ENCODE results near the gene ASPHD2. TPM values are rescaled to one million over a fixed set of nuclear protein-coding genes. Genes with fewer than 3 reads are reported as not detected.

ASPHD2 gene
- total and polyA plus RNA-seq, 10 of the 15 experiments (the other 5 are each of a cell fraction or from before 2014, with no cell fraction given), result 1.6 to 10.6 (median 5.2) TPM

DNA sequence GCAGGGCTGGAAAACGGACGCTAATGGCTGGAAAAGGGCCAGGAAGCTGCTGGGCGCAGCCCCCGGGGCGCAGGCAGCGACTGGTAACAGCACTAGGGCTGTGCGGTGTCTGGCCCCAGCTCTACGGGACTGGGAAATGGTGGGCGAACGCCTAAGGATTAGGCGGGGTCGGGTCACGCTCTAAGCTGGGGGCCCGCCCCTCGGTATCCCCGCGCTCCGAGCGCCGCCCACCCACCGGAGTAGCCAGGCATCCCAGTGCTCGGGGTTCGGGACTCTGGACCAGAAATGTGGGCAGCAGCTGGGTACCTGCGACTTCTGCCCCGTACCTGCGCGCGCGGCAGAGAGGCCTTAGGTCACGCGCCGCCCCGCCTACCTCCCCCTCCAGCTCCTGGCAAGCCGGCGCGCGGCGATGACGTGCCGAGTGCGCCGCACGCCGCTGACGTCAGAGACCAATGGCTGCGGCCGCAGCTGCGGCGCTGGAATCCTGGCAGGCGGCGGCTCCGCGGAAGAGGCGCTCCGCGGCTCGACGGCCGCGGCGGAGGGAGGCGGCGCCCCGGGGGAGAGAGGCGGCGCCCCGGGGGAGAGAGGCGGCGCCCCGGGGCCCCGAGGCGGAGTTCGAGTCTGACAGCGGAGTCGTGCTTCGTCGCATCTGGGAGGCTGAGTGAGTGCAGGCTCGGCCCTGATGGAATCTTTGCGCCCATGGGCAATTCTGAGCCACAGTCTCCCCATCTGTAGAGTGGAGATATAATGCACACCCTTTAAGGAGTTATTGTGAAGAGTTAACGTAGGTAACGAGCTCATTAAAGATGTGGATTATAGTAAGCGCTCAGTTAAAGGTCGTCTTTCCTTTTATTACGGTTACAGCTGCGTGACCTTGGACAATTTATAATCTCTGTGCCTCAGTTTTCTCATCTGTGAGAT, 54.6 kb downstream of the ASPHD2 start, which contains the start of the genes HPS4 and SRRD (continued):
- TF ChIP-seq, protein P1, sequence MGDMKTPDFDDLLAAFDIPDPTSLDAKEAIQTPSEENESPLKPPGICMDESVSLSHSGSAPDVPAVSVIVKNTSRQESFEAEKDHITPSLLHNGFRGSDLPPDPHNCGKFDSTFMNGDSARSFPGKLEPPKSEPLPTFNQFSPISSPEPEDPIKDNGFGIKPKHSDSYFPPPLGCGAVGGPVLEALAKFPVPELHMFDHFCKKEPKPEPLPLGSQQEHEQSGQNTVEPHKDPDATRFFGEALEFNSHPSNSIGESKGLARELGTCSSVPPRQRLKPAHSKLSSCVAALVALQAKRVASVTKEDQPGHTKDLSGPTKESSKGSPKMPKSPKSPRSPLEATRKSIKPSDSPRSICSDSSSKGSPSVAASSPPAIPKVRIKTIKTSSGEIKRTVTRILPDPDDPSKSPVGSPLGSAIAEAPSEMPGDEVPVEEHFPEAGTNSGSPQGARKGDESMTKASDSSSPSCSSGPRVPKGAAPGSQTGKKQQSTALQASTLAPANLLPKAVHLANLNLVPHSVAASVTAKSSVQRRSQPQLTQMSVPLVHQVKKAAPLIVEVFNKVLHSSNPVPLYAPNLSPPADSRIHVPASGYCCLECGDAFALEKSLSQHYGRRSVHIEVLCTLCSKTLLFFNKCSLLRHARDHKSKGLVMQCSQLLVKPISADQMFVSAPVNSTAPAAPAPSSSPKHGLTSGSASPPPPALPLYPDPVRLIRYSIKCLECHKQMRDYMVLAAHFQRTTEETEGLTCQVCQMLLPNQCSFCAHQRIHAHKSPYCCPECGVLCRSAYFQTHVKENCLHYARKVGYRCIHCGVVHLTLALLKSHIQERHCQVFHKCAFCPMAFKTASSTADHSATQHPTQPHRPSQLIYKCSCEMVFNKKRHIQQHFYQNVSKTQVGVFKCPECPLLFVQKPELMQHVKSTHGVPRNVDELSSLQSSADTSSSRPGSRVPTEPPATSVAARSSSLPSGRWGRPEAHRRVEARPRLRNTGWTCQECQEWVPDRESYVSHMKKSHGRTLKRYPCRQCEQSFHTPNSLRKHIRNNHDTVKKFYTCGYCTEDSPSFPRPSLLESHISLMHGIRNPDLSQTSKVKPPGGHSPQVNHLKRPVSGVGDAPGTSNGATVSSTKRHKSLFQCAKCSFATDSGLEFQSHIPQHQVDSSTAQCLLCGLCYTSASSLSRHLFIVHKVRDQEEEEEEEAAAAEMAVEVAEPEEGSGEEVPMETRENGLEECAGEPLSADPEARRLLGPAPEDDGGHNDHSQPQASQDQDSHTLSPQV (IDR thresholded peaks at IDR 0.05), result peak; percentile 41; the same call in 1 of the 2 replicates
- no peak for TF ChIP-seq TBL1XR1 (IDR thresholded peaks at IDR 0.05; ENCODE audit: low read depth, low read length)
- TF ChIP-seq MXI1 (IDR thresholded peaks at IDR 0.05; ENCODE audit: low read depth, low read length), result peak; percentile 84; the same call in 1 of the 2 replicates
- TF ChIP-seq ESRRA (IDR thresholded peaks at IDR 0.05; ENCODE audit: low read length), result peak; percentile 78
- peak; percentile 100 for TF ChIP-seq CREB1 (IDR thresholded peaks at IDR 0.05; ENCODE audit: low read depth)
- TF ChIP-seq ZNF274 (IDR thresholded peaks at IDR 0.05; ENCODE audit: insufficient read depth, insufficient read length), result no peak
- TF ChIP-seq IKZF1 (conservative IDR thresholded peaks at IDR 0.05), result peak; percentile 93
- no peak for TF ChIP-seq RAD21 (IDR thresholded peaks at IDR 0.05; ENCODE audit: insufficient read depth, low read depth, low read length)
- TF ChIP-seq EP300 (IDR thresholded peaks at IDR 0.05; ENCODE audit: borderline replicate concordance in 1 of 2, control insufficient read depth in 1 of 2, low read depth in 2 of 2, low read length in 2 of 2), result peak; percentile 12 to 19; a peak in 1 of 4 replicates
- 0 out of 3 replicates have a peak, but pooled peaks of 1 of the 2 experiments have one; percentile 9 for TF ChIP-seq EGR1 (IDR thresholded peaks at IDR 0.05; ENCODE audit: borderline replicate concordance in 1 of 2, low read depth in 2 of 2, low read length in 2 of 2)
- TF ChIP-seq RFX5 (IDR thresholded peaks at IDR 0.05; ENCODE audit: low read depth, low read length), result no peak
- peak; percentile 52; the same call in 1 of the 2 replicates for TF ChIP-seq PML (IDR thresholded peaks at IDR 0.05; ENCODE audit: low read length)
- TF ChIP-seq POLR2A (IDR thresholded peaks at IDR 0.05; ENCODE audit: low read depth, low read length), result peak; percentile 95
- peak; percentile 83 for TF ChIP-seq RUNX3 (IDR thresholded peaks at IDR 0.05; ENCODE audit: low read length)
- TF ChIP-seq, protein P2, sequence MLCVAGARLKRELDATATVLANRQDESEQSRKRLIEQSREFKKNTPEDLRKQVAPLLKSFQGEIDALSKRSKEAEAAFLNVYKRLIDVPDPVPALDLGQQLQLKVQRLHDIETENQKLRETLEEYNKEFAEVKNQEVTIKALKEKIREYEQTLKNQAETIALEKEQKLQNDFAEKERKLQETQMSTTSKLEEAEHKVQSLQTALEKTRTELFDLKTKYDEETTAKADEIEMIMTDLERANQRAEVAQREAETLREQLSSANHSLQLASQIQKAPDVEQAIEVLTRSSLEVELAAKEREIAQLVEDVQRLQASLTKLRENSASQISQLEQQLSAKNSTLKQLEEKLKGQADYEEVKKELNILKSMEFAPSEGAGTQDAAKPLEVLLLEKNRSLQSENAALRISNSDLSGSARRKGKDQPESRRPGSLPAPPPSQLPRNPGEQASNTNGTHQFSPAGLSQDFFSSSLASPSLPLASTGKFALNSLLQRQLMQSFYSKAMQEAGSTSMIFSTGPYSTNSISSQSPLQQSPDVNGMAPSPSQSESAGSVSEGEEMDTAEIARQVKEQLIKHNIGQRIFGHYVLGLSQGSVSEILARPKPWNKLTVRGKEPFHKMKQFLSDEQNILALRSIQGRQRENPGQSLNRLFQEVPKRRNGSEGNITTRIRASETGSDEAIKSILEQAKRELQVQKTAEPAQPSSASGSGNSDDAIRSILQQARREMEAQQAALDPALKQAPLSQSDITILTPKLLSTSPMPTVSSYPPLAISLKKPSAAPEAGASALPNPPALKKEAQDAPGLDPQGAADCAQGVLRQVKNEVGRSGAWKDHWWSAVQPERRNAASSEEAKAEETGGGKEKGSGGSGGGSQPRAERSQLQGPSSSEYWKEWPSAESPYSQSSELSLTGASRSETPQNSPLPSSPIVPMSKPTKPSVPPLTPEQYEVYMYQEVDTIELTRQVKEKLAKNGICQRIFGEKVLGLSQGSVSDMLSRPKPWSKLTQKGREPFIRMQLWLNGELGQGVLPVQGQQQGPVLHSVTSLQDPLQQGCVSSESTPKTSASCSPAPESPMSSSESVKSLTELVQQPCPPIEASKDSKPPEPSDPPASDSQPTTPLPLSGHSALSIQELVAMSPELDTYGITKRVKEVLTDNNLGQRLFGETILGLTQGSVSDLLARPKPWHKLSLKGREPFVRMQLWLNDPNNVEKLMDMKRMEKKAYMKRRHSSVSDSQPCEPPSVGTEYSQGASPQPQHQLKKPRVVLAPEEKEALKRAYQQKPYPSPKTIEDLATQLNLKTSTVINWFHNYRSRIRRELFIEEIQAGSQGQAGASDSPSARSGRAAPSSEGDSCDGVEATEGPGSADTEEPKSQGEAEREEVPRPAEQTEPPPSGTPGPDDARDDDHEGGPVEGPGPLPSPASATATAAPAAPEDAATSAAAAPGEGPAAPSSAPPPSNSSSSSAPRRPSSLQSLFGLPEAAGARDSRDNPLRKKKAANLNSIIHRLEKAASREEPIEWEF (IDR thresholded peaks at IDR 0.05; ENCODE audit: insufficient replicate concordance, low read depth, low read length), result no peak
- TF ChIP-seq POLR2AphosphoS5 (IDR thresholded peaks at IDR 0.05; ENCODE audit: low read length), result peak; percentile 83; the same call in 1 of the 2 replicates
- no peak for TF ChIP-seq CHD1 (IDR thresholded peaks at IDR 0.05; ENCODE audit: low read depth, low read length)
- TF ChIP-seq, protein P3, sequence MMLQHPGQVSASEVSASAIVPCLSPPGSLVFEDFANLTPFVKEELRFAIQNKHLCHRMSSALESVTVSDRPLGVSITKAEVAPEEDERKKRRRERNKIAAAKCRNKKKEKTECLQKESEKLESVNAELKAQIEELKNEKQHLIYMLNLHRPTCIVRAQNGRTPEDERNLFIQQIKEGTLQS (IDR thresholded peaks at IDR 0.05; ENCODE audit: borderline replicate concordance, extremely low read depth, low read depth, low read length), result peak; percentile 95
